ENCODE results near the gene COL4A6. TPM values are rescaled to one million over a fixed set of nuclear protein-coding genes. Genes with fewer than 3 reads are reported as not detected.

Gene COL4A6
- total and polyA plus RNA-seq, 9 donors: 3.3 to 32.1 (median 11.7) TPM

DNA sequence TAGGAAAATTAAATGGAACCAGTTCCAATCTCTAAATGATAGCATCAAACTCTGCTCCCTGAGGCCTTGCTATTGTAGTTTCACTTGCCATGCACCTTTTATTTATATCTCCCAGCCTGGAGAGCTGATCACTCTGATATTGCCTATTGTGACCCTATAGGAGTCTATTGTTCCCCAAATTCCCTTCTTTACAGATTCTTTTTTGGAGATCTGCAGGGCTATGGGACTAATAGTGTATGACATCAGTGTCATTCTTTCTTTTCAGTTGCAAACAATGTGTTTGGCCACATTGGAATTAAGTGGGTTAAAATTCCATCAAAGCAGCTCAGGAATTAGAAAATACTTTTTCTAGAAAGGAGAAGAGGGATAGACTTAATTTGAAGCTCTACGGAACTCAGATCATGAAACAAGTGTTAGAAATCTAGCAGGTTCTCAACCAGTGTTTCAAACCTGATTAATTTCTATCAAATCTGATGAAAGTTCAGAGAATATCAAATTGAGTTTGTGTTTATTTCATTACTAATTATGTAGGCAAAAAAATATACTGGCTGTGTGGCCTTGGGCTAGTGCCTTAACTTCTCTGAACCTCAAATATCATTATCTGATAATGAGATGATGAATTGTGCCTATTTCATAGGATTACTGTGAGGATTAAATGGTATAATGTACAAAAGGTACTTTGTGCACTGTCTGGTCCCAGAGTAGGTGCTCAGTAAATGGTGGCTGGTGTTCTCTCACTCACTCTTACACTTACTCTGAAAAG lies 71.4 kb downstream of the COL4A6 start:
- no peaks in the 10 kb centered on the region for H3K27me3 ChIP-seq
- H3K36me3 ChIP-seq: no peaks in the 10 kb centered on the region
- intact Hi-C loops (cut with DNase I): no loop called here
- no peaks in the 10 kb centered on the region for H3K9me3 ChIP-seq
- no peak for DNase-seq
- TF ChIP-seq EP300 (IDR thresholded peaks at IDR 0.05) (no peak), POLR2A (IDR thresholded peaks at IDR 0.05) (no peak)
- TF ChIP-seq, protein P1, sequence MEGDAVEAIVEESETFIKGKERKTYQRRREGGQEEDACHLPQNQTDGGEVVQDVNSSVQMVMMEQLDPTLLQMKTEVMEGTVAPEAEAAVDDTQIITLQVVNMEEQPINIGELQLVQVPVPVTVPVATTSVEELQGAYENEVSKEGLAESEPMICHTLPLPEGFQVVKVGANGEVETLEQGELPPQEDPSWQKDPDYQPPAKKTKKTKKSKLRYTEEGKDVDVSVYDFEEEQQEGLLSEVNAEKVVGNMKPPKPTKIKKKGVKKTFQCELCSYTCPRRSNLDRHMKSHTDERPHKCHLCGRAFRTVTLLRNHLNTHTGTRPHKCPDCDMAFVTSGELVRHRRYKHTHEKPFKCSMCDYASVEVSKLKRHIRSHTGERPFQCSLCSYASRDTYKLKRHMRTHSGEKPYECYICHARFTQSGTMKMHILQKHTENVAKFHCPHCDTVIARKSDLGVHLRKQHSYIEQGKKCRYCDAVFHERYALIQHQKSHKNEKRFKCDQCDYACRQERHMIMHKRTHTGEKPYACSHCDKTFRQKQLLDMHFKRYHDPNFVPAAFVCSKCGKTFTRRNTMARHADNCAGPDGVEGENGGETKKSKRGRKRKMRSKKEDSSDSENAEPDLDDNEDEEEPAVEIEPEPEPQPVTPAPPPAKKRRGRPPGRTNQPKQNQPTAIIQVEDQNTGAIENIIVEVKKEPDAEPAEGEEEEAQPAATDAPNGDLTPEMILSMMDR (IDR thresholded peaks at IDR 0.05): no peak
- WGBS, 3 donors: 94 to 98% (median 97%) methylated on average over 1 of the region's 1 CpG
- H3K4me1 ChIP-seq (ENCODE audit: insufficient read depth): no peaks in the 10 kb centered on the region
- no peak overlapping the region for H3K4me3 ChIP-seq
- no peak overlapping the region for H3K27ac ChIP-seq

DNA sequence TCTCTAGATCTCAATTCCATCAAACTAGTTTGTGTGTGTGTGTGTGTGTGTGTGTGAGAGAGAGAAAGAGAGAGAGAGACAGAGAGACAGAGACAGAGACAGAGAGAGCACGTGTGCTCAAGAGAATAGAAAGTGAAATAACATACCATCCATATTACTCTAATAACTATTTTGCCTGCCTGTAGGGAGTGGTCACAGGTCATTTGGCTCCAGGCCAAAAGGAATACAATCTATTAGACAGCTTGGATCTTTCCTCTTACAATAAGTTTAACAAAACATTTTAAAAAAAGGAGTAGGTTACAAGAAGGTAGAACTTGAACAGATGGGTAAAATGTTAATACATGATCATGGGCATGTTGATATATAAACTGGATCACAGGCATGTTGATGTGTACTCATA lies 76.2 kb downstream of the COL4A6 start:
- DNase-seq: no peak
- TF ChIP-seq EP300 (IDR thresholded peaks at IDR 0.05) (no peak), POLR2A (IDR thresholded peaks at IDR 0.05) (no peak)
- TF ChIP-seq, protein P1 (IDR thresholded peaks at IDR 0.05): no peak
- no peaks in the 10 kb centered on the region for H3K27me3 ChIP-seq
- H3K36me3 ChIP-seq: no peaks in the 10 kb centered on the region
- no peak overlapping the region for H3K4me3 ChIP-seq
- no peak overlapping the region for H3K27ac ChIP-seq
- intact Hi-C loops (cut with DNase I): no loop called here
- 21 to 31% (median 29%) methylated on average over 1 of the region's 1 CpG for WGBS, 3 donors
- H3K4me1 ChIP-seq (ENCODE audit: insufficient read depth): no peaks in the 10 kb centered on the region
- H3K9me3 ChIP-seq: no peaks in the 10 kb centered on the region

DNA sequence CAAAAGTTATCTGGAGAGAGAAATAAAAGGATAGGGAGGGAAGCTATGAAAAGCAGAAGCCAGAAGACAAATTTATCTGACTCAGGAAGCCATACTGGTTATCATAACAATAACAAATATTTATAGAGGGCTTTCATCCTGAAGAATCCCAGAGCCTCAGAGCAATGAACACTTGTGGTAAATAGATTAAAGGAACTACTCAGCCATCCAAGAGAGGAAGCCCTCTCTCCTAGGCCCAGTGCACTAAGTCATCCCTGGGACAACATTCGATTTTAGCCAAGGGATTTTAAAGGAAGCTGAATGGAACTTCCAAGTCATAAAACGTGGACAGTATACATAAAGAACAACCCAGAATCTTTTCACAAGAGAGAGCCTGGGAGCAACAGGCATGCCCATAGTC lies 76.9 kb downstream of the COL4A6 start:
- TF ChIP-seq, protein P1 (IDR thresholded peaks at IDR 0.05): no peak
- no peak for TF ChIP-seq EP300 (IDR thresholded peaks at IDR 0.05)
- no peak for TF ChIP-seq POLR2A (IDR thresholded peaks at IDR 0.05)
- Histone ChIP-seq H3K9me3 (no peaks in the 10 kb centered on the region), H3K36me3 (no peaks in the 10 kb centered on the region), H3K27me3 (no peaks in the 10 kb centered on the region), H3K27ac (no peak overlapping the region), H3K4me3 (no peak overlapping the region), H3K4me1 (ENCODE audit: insufficient read depth) (no peaks in the 10 kb centered on the region)
- intact Hi-C loops (cut with DNase I): no loop called here
- 22 to 29% (median 25%) methylated on average over 2 of the region's 2 CpGs for WGBS, 3 donors
- no peak for DNase-seq

DNA sequence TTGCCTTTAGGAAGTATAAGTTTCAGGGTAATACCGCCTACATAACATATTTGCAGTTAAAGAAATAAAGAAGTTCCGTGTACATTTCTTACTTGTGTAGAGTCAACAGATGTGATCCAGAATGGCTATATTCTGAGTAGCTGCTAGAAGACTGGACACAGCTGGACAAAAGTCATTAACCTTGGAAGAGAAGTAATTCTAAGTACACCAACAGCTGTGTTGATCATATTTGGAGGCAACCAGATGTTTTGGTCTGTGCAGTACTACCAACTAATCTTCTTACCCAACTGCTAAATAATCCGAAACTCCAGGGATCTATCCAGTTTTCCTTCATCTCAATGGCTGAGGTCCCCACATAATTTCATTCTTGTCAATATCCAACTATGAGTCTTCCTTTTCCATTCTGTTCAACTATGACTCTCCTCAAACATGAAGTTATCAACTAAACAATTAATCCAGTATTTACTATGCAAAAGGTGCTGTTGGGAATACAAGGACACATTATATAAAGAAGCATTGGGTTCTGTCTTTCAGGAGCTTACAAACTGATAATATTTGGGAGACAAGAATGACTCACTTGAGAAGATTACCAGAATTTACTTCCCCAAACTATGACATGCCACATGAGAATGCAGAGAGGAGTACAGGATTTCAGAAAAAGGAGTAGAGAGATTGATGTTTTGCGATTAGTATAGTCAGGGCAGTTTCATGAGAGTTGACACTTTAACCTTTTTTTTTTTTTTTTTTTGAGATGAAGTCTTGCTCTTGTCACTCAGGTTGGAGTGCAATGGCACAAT lies 78.2 kb downstream of the COL4A6 start:
- Histone ChIP-seq H3K27me3 (no peaks in the 10 kb centered on the region), H3K36me3 (no peaks in the 10 kb centered on the region), H3K4me3 (no peak overlapping the region), H3K9me3 (no peaks in the 10 kb centered on the region), H3K4me1 (ENCODE audit: insufficient read depth) (no peaks in the 10 kb centered on the region), H3K27ac (no peak overlapping the region)
- TF ChIP-seq POLR2A (IDR thresholded peaks at IDR 0.05) (no peak), EP300 (IDR thresholded peaks at IDR 0.05) (no peak)
- TF ChIP-seq, protein P1 (IDR thresholded peaks at IDR 0.05): no peak
- no peak for DNase-seq
- 59 to 78% (median 75%) methylated on average over 4 of the region's 4 CpGs for WGBS, 3 donors
- intact Hi-C loops (cut with DNase I): no loop called here
